ENCODE measurements around the gene TRAF3IP3.

TRAF3IP3 gene

DNA sequence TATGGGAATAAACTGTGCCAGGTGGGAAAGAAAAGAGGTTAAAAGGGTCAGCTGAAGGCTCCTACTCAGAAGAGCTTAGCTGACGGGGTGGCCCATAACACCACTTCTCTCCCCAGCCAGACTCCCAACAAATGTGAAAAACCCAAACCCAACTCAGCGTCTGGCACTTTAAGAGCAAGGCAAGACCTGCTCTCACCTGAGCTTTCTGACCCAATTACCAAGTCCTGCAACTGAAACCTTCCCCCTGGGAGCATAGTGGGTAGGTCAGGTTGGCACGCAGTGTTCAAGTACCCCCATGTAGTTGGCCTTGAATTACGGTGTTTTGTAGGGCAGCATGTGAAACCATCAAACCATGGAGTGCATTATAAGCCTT lies 46.9 kb downstream of the TRAF3IP3 start:
- H3K14ac ChIP-seq (ENCODE audit: low read length): no peak overlapping the region
- no peak overlapping the region for H4K12ac ChIP-seq (ENCODE audit: low read depth, low read length)
- H2AK5ac ChIP-seq (ENCODE audit: low read length): no peak overlapping the region
- no peaks in the 10 kb centered on the region for H3K27me3 ChIP-seq (ENCODE audit: insufficient read depth, low read length)
- H3K18ac ChIP-seq (ENCODE audit: low read length): peak overlapping the region; percentile 50
- H3K79me2 ChIP-seq (ENCODE audit: control insufficient read depth, insufficient read depth, low read length, poor library complexity): peaks cover 14% of the 10 kb centered on the region
- no peak overlapping the region for H2BK12ac ChIP-seq (ENCODE audit: low read length)
- no peak overlapping the region for H4K8ac ChIP-seq (ENCODE audit: low read depth, low read length)
- H3K4ac ChIP-seq (ENCODE audit: low read depth, low read length): no peak overlapping the region
- no peak overlapping the region for H3K23ac ChIP-seq (ENCODE audit: low read length)
- H3K9ac ChIP-seq (ENCODE audit: low read length): no peak overlapping the region
- H3K4me1 ChIP-seq (ENCODE audit: control insufficient read depth in 1 of 2, insufficient read depth in 2 of 2, low read length in 2 of 2): peaks cover 14 to 22% of the 10 kb centered on the region in 2 experiments
- H3K79me1 ChIP-seq (ENCODE audit: low read length): peaks cover 9% of the 10 kb centered on the region
- H3K4me2 ChIP-seq (ENCODE audit: low read length): no peak overlapping the region
- peaks cover 3 to 12% of the 10 kb centered on the region in 2 experiments for H3K36me3 ChIP-seq (ENCODE audit: control insufficient read depth in 1 of 2, insufficient read depth in 2 of 2, low read length in 2 of 2)
- WGBS (ENCODE audit: extremely low coverage, insufficient coverage, insufficient read length): no CpG with 5 or more reads among the region's 4 CpGs
- H3K4me3 ChIP-seq (ENCODE audit: low read depth, low read length): no peak overlapping the region
- H2BK5ac ChIP-seq (ENCODE audit: low read depth, low read length, poor library complexity): no peak overlapping the region
- no peak for DNase-seq
- H4K91ac ChIP-seq (ENCODE audit: low read depth, low read length): no peak overlapping the region
- no peak overlapping the region for H2AFZ ChIP-seq (ENCODE audit: insufficient read depth, low read length, poor library complexity)
- H3K9me3 ChIP-seq (ENCODE audit: insufficient read depth, low read depth, low read length): no peaks in the 10 kb centered on the region
- H3K27ac ChIP-seq (ENCODE audit: low read depth, low read length): no peak overlapping the region
- no peak overlapping the region for H2BK120ac ChIP-seq (ENCODE audit: insufficient read depth, low read length, poor library complexity)

DNA sequence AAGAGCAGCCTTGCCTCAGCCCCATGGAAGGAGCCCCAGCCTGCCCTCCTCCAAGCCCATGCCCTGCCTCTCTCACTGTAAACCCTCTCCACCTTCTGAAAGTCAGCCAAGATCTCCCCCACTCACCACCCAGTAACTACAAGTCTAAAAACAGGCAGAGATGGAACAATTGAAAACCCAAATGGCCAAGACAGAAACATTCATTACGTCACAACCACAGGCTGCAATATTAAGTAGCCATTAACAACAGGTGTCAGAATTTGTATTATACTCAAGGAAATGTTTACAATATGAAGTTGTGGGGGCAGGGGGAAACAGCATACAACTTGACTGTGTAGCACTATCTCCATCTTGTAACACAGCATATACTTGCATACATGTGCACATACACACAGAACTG lies 47.7 kb downstream of the TRAF3IP3 start:
- peaks cover 3 to 7% of the 10 kb centered on the region in 2 experiments for H3K36me3 ChIP-seq (ENCODE audit: control insufficient read depth in 1 of 2, insufficient read depth in 2 of 2, low read length in 2 of 2)
- DNase-seq: no peak
- H2BK12ac ChIP-seq (ENCODE audit: low read length): no peak overlapping the region
- H3K9ac ChIP-seq (ENCODE audit: low read length): no peak overlapping the region
- peaks cover 14% of the 10 kb centered on the region for H3K79me2 ChIP-seq (ENCODE audit: control insufficient read depth, insufficient read depth, low read length, poor library complexity)
- H3K4me2 ChIP-seq (ENCODE audit: low read length): no peak overlapping the region
- H3K79me1 ChIP-seq (ENCODE audit: low read length): peaks cover 9% of the 10 kb centered on the region
- WGBS (ENCODE audit: extremely low coverage, insufficient coverage, insufficient read length): no CpG with 5 or more reads among the region's 1 CpG
- H2AFZ ChIP-seq (ENCODE audit: insufficient read depth, low read length, poor library complexity): no peak overlapping the region
- H3K27me3 ChIP-seq (ENCODE audit: insufficient read depth, low read length): no peaks in the 10 kb centered on the region
- H4K91ac ChIP-seq (ENCODE audit: low read depth, low read length): no peak overlapping the region
- no peak overlapping the region for H2BK5ac ChIP-seq (ENCODE audit: low read depth, low read length, poor library complexity)
- H3K4ac ChIP-seq (ENCODE audit: low read depth, low read length): no peak overlapping the region
- no peak overlapping the region for H3K4me3 ChIP-seq (ENCODE audit: low read depth, low read length)
- no peak overlapping the region for H4K8ac ChIP-seq (ENCODE audit: low read depth, low read length)
- peaks cover 17 to 26% of the 10 kb centered on the region in 2 experiments for H3K4me1 ChIP-seq (ENCODE audit: control insufficient read depth in 1 of 2, insufficient read depth in 2 of 2, low read length in 2 of 2)
- H3K14ac ChIP-seq (ENCODE audit: low read length): no peak overlapping the region
- H2AK5ac ChIP-seq (ENCODE audit: low read length): no peak overlapping the region
- no peak overlapping the region for H4K12ac ChIP-seq (ENCODE audit: low read depth, low read length)
- H3K9me3 ChIP-seq (ENCODE audit: insufficient read depth, low read depth, low read length): no peaks in the 10 kb centered on the region
- H3K23ac ChIP-seq (ENCODE audit: low read length): no peak overlapping the region
- no peak overlapping the region for H3K27ac ChIP-seq (ENCODE audit: low read depth, low read length)
- H3K18ac ChIP-seq (ENCODE audit: low read length): no peak overlapping the region
- H2BK120ac ChIP-seq (ENCODE audit: insufficient read depth, low read length, poor library complexity): no peak overlapping the region

DNA sequence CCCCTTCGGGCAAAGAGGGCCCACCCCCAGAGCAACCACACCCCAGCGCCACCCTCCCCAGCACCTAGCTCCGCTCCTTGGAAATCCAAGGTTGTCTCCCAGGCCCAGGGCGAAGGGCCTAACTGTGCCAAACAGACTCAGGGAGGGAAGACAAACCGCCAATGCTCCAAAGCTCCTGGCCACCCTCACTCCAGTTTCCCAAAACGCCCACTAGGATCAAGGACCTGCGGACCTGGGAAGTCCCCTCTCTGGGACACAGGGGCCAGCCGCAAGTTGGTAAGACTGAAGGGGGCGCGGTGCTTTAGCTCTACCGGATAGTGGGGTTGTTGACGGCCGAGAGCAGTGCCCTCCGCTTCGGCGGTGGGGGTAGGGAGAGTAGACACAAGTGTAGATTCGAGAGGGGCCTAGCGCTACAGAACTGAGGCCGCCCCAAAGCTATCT lies 49.5 kb downstream of the TRAF3IP3 start:
- no peak overlapping the region for H2BK5ac ChIP-seq (ENCODE audit: low read depth, low read length, poor library complexity)
- H3K4ac ChIP-seq (ENCODE audit: low read depth, low read length): peak overlapping the region; percentile 63
- no peak overlapping the region for H4K12ac ChIP-seq (ENCODE audit: low read depth, low read length)
- peak overlapping the region; percentile 93 for H3K4me3 ChIP-seq (ENCODE audit: low read depth, low read length)
- H2BK12ac ChIP-seq (ENCODE audit: low read length): peak overlapping the region; percentile 25
- H2AK5ac ChIP-seq (ENCODE audit: low read length): no peak overlapping the region
- no peak overlapping the region for H3K27ac ChIP-seq (ENCODE audit: low read depth, low read length)
- H4K8ac ChIP-seq (ENCODE audit: low read depth, low read length): peak overlapping the region; percentile 21
- no peak overlapping the region for H2BK120ac ChIP-seq (ENCODE audit: insufficient read depth, low read length, poor library complexity)
- H3K23ac ChIP-seq (ENCODE audit: low read length): no peak overlapping the region
- peak overlapping the region; percentile 59 for H4K91ac ChIP-seq (ENCODE audit: low read depth, low read length)
- H3K4me2 ChIP-seq (ENCODE audit: low read length): peak overlapping the region; percentile 78
- peak overlapping the region; percentile 77 for H3K9ac ChIP-seq (ENCODE audit: low read length)
- peak in 1 of 2 donors; percentile 54 for DNase-seq
- H3K9me3 ChIP-seq (ENCODE audit: insufficient read depth, low read depth, low read length): no peaks in the 10 kb centered on the region
- no peak overlapping the region for H3K14ac ChIP-seq (ENCODE audit: low read length)
- H3K79me1 ChIP-seq (ENCODE audit: low read length): peaks cover 9% of the 10 kb centered on the region
- peaks cover 17 to 26% of the 10 kb centered on the region in 2 experiments for H3K4me1 ChIP-seq (ENCODE audit: control insufficient read depth in 1 of 2, insufficient read depth in 2 of 2, low read length in 2 of 2)
- WGBS (ENCODE audit: extremely low coverage, insufficient coverage, insufficient read length): no CpG with 5 or more reads among the region's 19 CpGs
- peaks cover 14% of the 10 kb centered on the region for H3K79me2 ChIP-seq (ENCODE audit: control insufficient read depth, insufficient read depth, low read length, poor library complexity)
- H2AFZ ChIP-seq (ENCODE audit: insufficient read depth, low read length, poor library complexity): peak overlapping the region; percentile 20
- H3K27me3 ChIP-seq (ENCODE audit: insufficient read depth, low read length): no peaks in the 10 kb centered on the region
- H3K18ac ChIP-seq (ENCODE audit: low read length): peak overlapping the region; percentile 66
- H3K36me3 ChIP-seq (ENCODE audit: control insufficient read depth in 1 of 2, insufficient read depth in 2 of 2, low read length in 2 of 2): peaks cover 0 to 4% of the 10 kb centered on the region in 2 experiments

DNA sequence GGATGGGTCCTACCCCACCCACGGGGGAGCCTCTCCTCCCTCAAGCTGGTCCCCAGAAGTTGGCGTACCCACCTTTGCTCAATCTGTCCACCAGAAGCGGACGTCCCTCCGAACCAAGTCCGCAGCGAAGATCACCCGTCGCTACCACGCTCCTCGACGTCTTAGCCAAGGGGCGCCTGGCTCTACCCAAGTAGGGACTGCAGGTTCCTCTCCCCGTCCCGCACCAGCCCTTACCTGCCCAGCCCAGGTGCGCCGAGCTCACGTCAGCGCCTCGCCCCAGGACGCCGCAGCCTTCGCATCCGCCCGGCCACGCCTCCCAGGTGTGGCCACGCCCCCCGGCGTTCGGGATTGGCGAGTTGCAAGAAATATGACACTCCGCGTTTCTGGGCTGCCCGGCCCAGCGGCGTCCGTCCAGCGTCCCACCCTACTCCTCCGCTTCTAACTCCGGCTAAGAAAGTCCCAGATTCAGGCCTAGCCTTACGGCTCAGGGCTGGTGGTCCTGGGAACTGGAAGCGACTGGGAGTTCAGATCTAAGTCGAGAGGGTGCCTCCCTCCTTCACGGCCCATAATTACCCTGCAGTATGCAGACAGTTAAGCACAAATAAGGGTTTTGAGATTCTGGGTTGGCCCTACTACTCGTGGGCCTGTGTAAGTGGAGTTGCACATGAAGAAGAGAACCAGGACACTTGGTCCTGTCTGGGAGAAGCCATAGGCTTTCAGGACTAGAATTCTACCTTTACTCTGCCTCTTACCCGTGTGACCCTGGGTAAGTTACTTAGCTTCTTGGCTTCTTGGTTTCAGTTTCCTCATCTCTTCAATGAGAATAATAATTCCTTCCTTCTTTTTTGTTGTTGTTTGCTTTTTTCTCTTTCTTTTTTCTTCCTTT lies 50.3 kb downstream of the TRAF3IP3 start, which contains the start of gene IRF6:
TSS of gene IRF6 (minus strand) at position 268 of the 886 bp plus-strand sequence. CDS start 4,729 bp downstream, outside the sequence.
- peak within 1 kb of the TSS; percentile 3 for H2BK5ac ChIP-seq (ENCODE audit: low read depth, low read length, poor library complexity)
- H3K14ac ChIP-seq (ENCODE audit: low read length): peak within 1 kb of the TSS; percentile 59
- peak within 1 kb of the TSS; percentile 43 for H4K8ac ChIP-seq (ENCODE audit: low read depth, low read length)
- WGBS (ENCODE audit: extremely low coverage, insufficient coverage, insufficient read length): no CpG with 5 or more reads among the region's 46 CpGs
- peak within 1 kb of the TSS; percentile 38 for H2AFZ ChIP-seq (ENCODE audit: insufficient read depth, low read length, poor library complexity)
- H4K91ac ChIP-seq (ENCODE audit: low read depth, low read length): peak within 1 kb of the TSS; percentile 59
- H3K9me3 ChIP-seq (ENCODE audit: insufficient read depth, low read depth, low read length): no peaks in the 10 kb centered on the region
- peak within 1 kb of the TSS; percentile 25 for H2BK12ac ChIP-seq (ENCODE audit: low read length)
- peak within 1 kb of the TSS; percentile 77 for H3K9ac ChIP-seq (ENCODE audit: low read length)
- H2BK120ac ChIP-seq (ENCODE audit: insufficient read depth, low read length, poor library complexity): peak within 1 kb of the TSS; percentile 39
- peak within 1 kb of the TSS; percentile 58 for H3K27ac ChIP-seq (ENCODE audit: low read depth, low read length)
- peak within 1 kb of the TSS; percentile 60 for H2AK5ac ChIP-seq (ENCODE audit: low read length)
- peak within 1 kb of the TSS; percentile 93 for H3K4me3 ChIP-seq (ENCODE audit: low read depth, low read length)
- no peak within 1 kb of the TSS for H3K23ac ChIP-seq (ENCODE audit: low read length)
- H3K79me1 ChIP-seq (ENCODE audit: low read length): peaks cover 9% of the 10 kb centered on the region
- H3K4me2 ChIP-seq (ENCODE audit: low read length): peak within 1 kb of the TSS; percentile 78
- no peaks in the 10 kb centered on the region for H3K27me3 ChIP-seq (ENCODE audit: insufficient read depth, low read length)
- H3K79me2 ChIP-seq (ENCODE audit: control insufficient read depth, insufficient read depth, low read length, poor library complexity): peaks cover 14% of the 10 kb centered on the region
- DNase-seq: peak; percentile 97 to 99
- H3K18ac ChIP-seq (ENCODE audit: low read length): peak within 1 kb of the TSS; percentile 84
- H3K4ac ChIP-seq (ENCODE audit: low read depth, low read length): peak within 1 kb of the TSS; percentile 63
- H4K12ac ChIP-seq (ENCODE audit: low read depth, low read length): no peak within 1 kb of the TSS
- H3K4me1 ChIP-seq (ENCODE audit: control insufficient read depth in 1 of 2, insufficient read depth in 2 of 2, low read length in 2 of 2): peaks cover 22 to 29% of the 10 kb centered on the region in 2 experiments
- H3K36me3 ChIP-seq (ENCODE audit: control insufficient read depth in 1 of 2, insufficient read depth in 2 of 2, low read length in 2 of 2): no peaks in the 10 kb centered on the region
